H7 (cell line): ENCODE measurements around the gene EIF5A2. TPM values are rescaled to one million over a fixed set of nuclear protein-coding genes. Genes with fewer than 3 reads are reported as not detected.

Experiments used
- DNase-seq: peaks from one replicate; pipeline ENCODE4 v3.0.0; 2012
- H3K27me3 ChIP-seq: 2 replicates; pipeline ENCODE4 v1.6.0; 2011; ENCODE audit warnings: mild to moderate bottlenecking, low read length; ENCODE audit not compliant: control insufficient read depth, insufficient read depth
- H3K36me3 ChIP-seq: replicated peaks from 2 replicates; pipeline ENCODE4 v1.5.1; 2011; ENCODE audit warnings: low read length; ENCODE audit not compliant: control insufficient read depth, insufficient read depth
- H3K4me3 ChIP-seq: 2 replicates; pipeline ENCODE4 v1.5.1; 2011; ENCODE audit warnings: low read depth, mild to moderate bottlenecking, control low read depth, low read length, moderate library complexity; ENCODE audit not compliant: insufficient read depth
- total RNA-seq: library from RNA; depleted of rRNA; stranded (reverse); fragments of >200 nt; shearing (Covaris generic); gene quantifications from 2 replicates; pipeline ENCODE4 v1.2.3, GENCODE V29; 2014; rRNA removed

The EIF5A2 gene
- total RNA-seq, 1 experiment from 2014 or later: 6.1 TPM

DNA sequence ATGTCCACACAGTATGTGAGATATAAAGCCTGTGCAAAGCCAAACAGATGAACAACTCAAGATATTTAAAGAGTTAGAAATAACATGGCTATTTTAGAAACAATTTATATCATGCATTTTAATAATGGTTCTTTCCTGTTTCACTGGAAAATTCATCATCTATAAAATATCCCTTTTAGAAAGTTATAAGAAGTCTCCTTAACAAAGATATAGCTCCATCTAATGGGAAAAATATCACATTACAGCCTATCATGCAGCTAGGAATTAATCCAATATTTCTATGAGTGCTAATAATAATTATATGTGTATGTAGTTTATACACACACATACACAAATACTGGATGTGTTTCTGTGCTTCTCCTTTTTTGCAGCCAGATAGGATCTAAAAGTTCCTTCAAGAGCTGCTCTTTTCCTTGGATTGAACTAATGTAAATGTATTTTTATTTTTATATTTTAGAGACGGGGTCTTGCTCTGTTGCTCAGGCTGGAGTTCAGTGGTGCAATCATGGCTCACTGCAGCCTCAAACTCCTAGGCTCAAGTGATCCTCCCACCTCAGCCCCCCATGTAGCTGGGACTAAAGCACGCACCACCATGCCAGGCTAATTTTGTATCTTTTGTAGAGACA lies 60.0 kb downstream of the EIF5A2 start:
- no peak for DNase-seq
- no peak overlapping the region for H3K4me3 ChIP-seq
- no peaks in the 10 kb centered on the region for H3K36me3 ChIP-seq
- H3K27me3 ChIP-seq: no peaks in the 10 kb centered on the region

DNA sequence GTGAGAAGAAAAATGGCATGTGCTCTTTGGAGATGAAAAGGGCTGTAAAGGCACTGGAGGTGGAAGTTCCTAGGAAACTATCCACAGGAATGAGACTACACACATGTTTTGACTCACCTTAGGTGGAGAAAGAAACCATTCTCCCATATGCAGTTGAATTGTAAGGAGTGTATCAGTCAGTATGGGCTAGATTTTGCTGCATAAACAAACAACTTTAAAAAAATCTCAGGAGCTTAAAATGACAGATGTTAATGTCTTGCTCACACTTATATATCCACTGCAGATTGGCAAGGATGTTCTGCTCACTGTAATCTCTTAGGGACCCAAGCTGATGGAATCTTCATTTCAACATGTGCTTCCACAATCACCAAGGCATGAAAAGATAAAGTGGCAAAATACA lies 64.1 kb downstream of the EIF5A2 start:
- Histone ChIP-seq H3K4me3 (no peak overlapping the region), H3K36me3 (no peaks in the 10 kb centered on the region), H3K27me3 (no peaks in the 10 kb centered on the region)
- DNase-seq: no peak

DNA sequence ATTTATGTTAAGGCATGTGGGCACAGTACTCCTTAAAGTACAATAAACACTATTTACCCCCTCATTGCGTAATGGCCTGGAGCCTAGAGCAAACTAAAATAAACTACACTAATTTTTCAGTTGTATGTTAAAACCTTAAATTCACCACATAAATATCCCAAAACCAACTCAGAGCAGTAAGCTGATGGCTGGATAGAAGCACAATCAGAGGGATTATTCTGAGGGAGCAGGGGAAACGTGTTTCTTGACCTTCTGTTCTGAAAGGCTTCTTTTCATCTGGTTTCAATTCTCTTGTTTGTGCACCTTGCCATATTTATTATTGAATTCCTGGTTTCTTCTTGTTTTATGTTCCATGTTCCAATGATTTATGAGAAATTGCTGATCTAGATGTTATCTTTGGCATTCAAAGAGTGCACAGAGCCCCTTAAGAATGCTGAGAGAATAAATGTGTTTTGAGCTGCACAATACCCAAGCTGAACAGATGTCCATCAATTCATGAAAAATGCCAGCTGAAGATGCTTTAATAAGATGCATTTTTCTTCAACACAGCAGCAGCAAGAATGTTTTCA lies 68.1 kb downstream of the EIF5A2 start:
- Histone ChIP-seq H3K27me3 (no peaks in the 10 kb centered on the region), H3K36me3 (no peaks in the 10 kb centered on the region), H3K4me3 (no peak overlapping the region)
- no peak for DNase-seq

DNA sequence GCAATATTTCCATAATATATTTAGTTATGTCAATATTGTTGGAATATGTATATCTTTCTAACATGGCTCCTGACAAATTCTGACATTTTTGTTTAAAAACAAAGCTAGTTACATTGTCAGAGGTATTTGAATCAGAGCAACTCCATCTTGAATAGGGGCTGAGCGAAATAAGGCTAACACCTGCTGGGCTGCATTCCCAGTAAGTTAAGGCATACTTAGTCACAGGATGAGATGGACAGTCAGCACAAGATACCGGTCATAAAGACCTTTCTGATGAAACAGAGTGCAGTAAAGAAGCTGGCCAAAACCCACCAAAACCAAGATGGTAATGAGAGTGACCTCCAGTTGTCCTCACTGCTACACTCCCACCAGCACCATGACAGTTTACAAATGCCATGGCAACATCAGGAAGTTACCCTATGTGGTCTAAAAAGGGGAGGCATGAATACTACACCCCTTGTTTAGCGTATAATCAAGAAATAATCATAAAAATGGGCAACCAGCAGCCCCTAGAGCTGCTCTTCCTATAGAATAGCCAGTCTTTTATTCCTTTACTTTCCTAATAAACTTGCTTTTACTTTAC lies 68.8 kb downstream of the EIF5A2 start:
- Histone ChIP-seq H3K4me3 (no peak overlapping the region), H3K36me3 (no peaks in the 10 kb centered on the region), H3K27me3 (no peaks in the 10 kb centered on the region)
- no peak for DNase-seq

Other genes with a start within 250 kb of the EIF5A2 start
- gene RPL22L1, start 38.4 kb downstream of the EIF5A2 start, total RNA-seq: 46.7 and 64.9 TPM in 2 replicates
- gene SLC2A2, start 118.1 kb upstream of the EIF5A2 start, total RNA-seq: not detected in 2 replicates